ENCODE measurements around the gene RANGRF.

Gene RANGRF

GRCh38 chr17:8256291-8256690 lies 32.2 kb upstream of the RANGRF start:
- Histone ChIP-seq H3F3A (ENCODE audit: control insufficient read depth, insufficient read depth) (no peaks in the 10 kb centered on the region), H3K27ac (ENCODE audit: low read depth, low read length) (no peak overlapping the region), H3K79me2 (ENCODE audit: control insufficient read depth, low read length) (peaks cover 25% of the 10 kb centered on the region), H3K4me2 (ENCODE audit: low read length) (no peak overlapping the region), H4K20me1 (ENCODE audit: control insufficient read depth, insufficient read depth, low read depth, low read length) (no peaks in the 10 kb centered on the region; the same call in 1 of the 2 replicates), H3K36me3 (ENCODE audit: control insufficient read depth, low read length) (peaks cover 72% of the 10 kb centered on the region), H3K9me2 (replicated peaks; ENCODE audit: control insufficient read depth, low read length) (no peaks in the 10 kb centered on the region), H3K4me3 (ENCODE audit: low read length) (no peak overlapping the region), H3K27me3 (ENCODE audit: control insufficient read depth, low read length) (no peaks in the 10 kb centered on the region), H3K9me3 (ENCODE audit: control insufficient read depth, insufficient read depth, low read length) (no peaks in the 10 kb centered on the region), H3K4me1 (ENCODE audit: control insufficient read depth, low read length) (no peaks in the 10 kb centered on the region)
- TF ChIP-seq EZH2phosphoT487 (IDR thresholded peaks at IDR 0.05; ENCODE audit: borderline replicate concordance, low read length): no peak

GRCh38 chr17:8256691-8257090 lies 31.8 kb upstream of the RANGRF start:
- Histone ChIP-seq H3K27ac (ENCODE audit: low read depth, low read length) (no peak overlapping the region), H3K4me3 (ENCODE audit: low read length) (no peak overlapping the region), H3K36me3 (ENCODE audit: control insufficient read depth, low read length) (peaks cover 76% of the 10 kb centered on the region), H3K79me2 (ENCODE audit: control insufficient read depth, low read length) (peaks cover 21% of the 10 kb centered on the region), H3K9me2 (replicated peaks; ENCODE audit: control insufficient read depth, low read length) (no peaks in the 10 kb centered on the region), H3K9me3 (ENCODE audit: control insufficient read depth, insufficient read depth, low read length) (no peaks in the 10 kb centered on the region), H3K27me3 (ENCODE audit: control insufficient read depth, low read length) (no peaks in the 10 kb centered on the region), H3K4me1 (ENCODE audit: control insufficient read depth, low read length) (no peaks in the 10 kb centered on the region), H3K4me2 (ENCODE audit: low read length) (no peak overlapping the region), H3F3A (ENCODE audit: control insufficient read depth, insufficient read depth) (no peaks in the 10 kb centered on the region), H4K20me1 (ENCODE audit: control insufficient read depth, insufficient read depth, low read depth, low read length) (no peaks in the 10 kb centered on the region; the same call in 1 of the 2 replicates)
- TF ChIP-seq EZH2phosphoT487 (IDR thresholded peaks at IDR 0.05; ENCODE audit: borderline replicate concordance, low read length): no peak
- no peak for TF ChIP-seq CTCF (IDR thresholded peaks at IDR 0.05; ENCODE audit: low read depth, low read length, poor library complexity, severe bottlenecking)

- Histone ChIP-seq H4K20me1 (ENCODE audit: control insufficient read depth, insufficient read depth, low read depth, low read length) (no peaks in the 10 kb centered on the region; the same call in 1 of the 2 replicates), H3K4me3 (ENCODE audit: low read length) (no peak overlapping the region), H3K36me3 (ENCODE audit: control insufficient read depth, low read length) (peaks cover 81% of the 10 kb centered on the region), H3K27ac (ENCODE audit: low read depth, low read length) (no peak overlapping the region), H3K27me3 (ENCODE audit: control insufficient read depth, low read length) (no peaks in the 10 kb centered on the region), H3K4me1 (ENCODE audit: control insufficient read depth, low read length) (no peaks in the 10 kb centered on the region), H3K4me2 (ENCODE audit: low read length) (no peak overlapping the region), H3F3A (ENCODE audit: control insufficient read depth, insufficient read depth) (no peaks in the 10 kb centered on the region), H3K79me2 (ENCODE audit: control insufficient read depth, low read length) (peaks cover 9% of the 10 kb centered on the region), H3K9me3 (ENCODE audit: control insufficient read depth, insufficient read depth, low read length) (no peaks in the 10 kb centered on the region), H3K9me2 (replicated peaks; ENCODE audit: control insufficient read depth, low read length) (no peaks in the 10 kb centered on the region)
- TF ChIP-seq CTCF (IDR thresholded peaks at IDR 0.05; ENCODE audit: low read depth, low read length, poor library complexity, severe bottlenecking): no peak
Measured at GRCh38 chr17:8257801-8258200, 30.7 kb upstream of the RANGRF start.

GRCh38 chr17:8264320-8264719 lies 24.1 kb upstream of the RANGRF start:
- H4K20me1 ChIP-seq (ENCODE audit: control insufficient read depth, insufficient read depth, low read depth, low read length): no peaks in the 10 kb centered on the region
- H3K79me2 ChIP-seq (ENCODE audit: control insufficient read depth, low read length): no peaks in the 10 kb centered on the region
- TF ChIP-seq CTCF (IDR thresholded peaks at IDR 0.05; ENCODE audit: low read depth, low read length, poor library complexity, severe bottlenecking) (no peak), EZH2phosphoT487 (IDR thresholded peaks at IDR 0.05; ENCODE audit: borderline replicate concordance, low read length) (no peak)
- no peak overlapping the region for H3K4me2 ChIP-seq (ENCODE audit: low read length)
- H3K9me3 ChIP-seq (ENCODE audit: control insufficient read depth, insufficient read depth, low read length): no peaks in the 10 kb centered on the region
- peaks cover 88% of the 10 kb centered on the region for H3K36me3 ChIP-seq (ENCODE audit: control insufficient read depth, low read length)
- H3F3A ChIP-seq (ENCODE audit: control insufficient read depth, insufficient read depth): no peaks in the 10 kb centered on the region
- H3K4me3 ChIP-seq (ENCODE audit: low read length): no peak overlapping the region
- H3K27me3 ChIP-seq (ENCODE audit: control insufficient read depth, low read length): no peaks in the 10 kb centered on the region
- no peaks in the 10 kb centered on the region for H3K9me2 ChIP-seq (replicated peaks; ENCODE audit: control insufficient read depth, low read length)
- H3K27ac ChIP-seq (ENCODE audit: low read depth, low read length): no peak overlapping the region
- H3K4me1 ChIP-seq (ENCODE audit: control insufficient read depth, low read length): no peaks in the 10 kb centered on the region
